ENCODE measurements around the gene HES3.

HES3 gene

DNA sequence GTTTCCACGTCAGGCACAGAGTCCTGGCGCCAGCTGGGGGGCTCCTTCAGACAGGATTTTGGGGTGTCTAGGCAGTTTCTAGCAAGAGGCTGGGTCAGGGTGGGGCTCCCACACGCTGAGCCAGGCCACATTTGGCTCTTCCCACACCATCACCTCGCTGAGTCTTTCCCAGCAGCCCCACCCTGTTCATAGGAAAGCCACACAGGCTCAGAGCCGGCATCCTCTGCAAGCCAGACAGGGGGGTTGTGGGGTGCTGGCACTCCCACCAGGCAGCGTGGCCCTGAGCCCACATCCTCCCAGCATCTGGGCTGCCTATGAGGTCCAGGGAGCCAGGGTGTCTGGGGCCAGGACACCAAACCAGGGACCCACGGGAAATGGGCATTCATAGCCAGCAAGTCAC, 19.7 kb downstream of the HES3 start:
- no peak for DNase-seq

DNA sequence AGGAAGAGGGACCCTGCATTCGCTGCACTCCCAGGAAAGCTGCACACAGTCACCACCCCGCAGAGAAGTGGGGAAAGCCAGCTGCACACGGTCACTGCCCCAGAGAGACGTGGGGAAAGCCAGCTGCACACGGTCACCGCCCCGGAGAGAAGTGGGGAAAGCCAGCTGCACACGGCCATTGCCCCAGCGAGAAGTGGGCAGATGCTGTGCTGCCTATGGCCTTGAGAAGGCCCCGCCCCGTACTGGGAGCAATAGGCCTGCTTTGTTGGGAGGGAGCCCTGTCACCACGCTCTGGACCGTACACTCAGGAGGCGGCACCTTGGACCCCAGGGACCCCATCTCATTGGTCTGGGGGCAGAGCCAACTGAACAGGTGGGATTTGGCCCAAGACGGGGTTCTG, 21.2 kb downstream of the HES3 start:
- no peak for DNase-seq

DNA sequence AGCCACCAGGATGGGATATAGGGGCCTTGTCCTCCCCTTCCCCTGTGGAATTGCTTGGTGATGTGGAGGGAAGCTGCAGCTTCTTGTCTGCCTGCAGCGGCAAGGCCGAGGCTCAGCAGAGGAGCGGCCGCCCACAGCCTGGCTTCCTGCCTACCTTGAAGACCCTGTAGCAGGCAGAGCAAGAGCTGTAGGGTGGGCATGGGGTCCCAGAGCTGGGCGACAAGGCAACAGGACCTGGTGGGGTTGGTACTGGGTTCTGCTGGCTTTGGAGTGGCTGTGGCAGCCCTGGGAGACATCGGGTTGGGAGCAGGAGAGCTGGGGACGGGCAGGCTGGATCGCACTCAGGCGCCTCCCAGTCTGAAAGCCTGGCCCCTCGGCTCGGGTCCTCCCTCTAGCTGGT, 22.7 kb downstream of the HES3 start:
- no peak for DNase-seq

DNA sequence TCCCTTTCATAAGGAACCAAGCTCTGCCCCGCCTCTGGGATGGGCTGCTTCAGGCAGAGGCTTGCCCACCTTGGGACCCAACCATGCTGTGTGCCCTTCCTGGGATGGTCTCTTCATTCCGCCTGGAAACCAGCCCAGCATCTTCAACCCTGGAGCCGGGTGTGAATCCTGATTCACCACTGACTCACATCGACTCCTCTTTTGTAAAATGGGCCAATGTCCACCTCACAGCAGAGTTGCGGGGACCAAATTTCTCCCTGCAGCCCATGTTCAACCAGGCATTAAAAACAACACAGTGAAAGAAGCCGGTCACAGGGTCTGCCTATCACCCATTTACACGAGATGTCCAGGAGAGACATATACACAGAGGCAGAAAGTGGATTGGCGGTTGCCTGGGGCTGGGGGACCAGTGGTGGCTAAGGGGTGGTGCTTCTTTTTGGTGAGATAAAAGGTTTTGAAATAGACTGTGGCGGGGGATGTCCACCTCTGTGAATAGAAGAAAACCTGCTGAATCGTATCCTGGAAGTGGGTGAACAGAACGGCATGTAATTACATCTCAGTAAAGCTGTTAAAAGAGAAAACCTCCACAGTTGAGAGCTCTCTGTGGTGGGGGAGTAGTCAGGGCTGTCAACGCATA, 23.8 kb downstream of the HES3 start:
- DNase-seq: no peak

DNA sequence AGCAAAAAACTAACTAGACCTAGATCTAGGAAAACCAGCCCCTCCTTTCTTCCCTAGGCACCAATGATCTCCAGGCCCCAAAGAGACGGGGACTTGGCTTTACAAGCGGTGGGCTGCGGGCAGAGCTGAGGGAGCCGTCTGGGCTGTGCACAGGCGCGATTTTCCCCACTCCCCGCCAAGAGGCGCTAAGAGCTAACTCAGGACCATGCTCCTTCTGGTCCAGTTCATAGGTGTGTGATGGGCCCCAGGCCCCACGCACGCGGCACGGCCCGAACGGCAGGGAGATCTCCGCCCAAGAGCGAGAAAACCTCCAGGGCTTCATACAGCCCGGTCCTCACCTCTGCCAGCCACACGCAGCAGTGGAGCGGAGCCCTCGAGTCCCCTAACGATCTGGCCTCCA, 24.4 kb downstream of the HES3 start:
- no peak for DNase-seq

DNA sequence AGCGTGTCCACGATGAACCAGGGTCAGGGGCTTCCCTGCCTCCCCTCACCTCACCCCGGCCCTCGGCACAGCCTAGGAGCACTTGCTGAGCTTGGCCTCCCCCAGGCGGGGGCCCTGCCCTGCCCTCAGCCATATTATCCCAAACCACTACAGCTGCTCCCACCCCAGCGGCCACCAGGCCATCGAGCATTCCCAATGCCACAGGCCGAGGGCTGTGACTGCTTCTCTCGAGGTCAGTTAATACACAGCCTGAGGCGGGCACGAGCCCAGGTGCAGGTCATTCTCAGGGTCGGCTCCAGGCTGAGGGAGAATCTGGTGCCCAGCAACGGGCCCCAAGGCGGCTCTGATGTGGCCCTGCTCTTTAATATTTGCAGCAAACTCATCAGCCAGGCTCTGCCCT, 25.3 kb downstream of the HES3 start:
- DNase-seq: no peak

DNA sequence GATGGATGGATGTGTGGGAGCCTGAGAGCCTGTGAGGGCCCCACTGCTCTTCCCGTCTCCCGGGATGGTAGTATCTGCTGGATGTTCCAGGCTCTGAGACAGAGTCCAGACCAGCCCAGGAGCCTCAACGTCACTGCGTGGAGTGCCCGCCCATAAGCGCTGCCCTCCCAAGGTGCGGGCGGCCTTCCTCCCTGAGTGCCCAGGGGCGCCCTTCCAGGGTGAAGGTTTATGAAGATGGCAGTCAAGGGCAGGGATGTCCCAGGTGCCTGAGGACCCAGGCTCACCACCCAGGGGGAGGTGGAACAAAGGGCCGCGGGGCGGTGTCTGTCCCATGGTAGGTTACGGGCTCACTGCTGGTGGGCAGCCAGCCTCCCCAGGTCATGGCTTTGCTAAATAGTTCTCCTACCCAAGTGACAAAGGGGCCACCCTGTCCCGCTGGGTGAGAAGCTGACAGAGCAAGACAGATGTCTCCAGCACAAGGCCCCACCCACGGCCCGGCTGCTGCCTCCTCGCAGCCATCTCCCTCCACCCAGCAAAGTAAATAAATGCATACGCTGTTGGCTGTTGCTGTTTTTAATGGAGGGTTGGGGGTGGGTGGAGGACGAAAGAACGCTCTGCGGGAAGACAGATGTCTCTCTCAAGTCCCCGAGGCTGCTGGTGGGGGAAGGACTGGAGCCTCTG, 25.9 kb downstream of the HES3 start:
- DNase-seq: no peak

DNA sequence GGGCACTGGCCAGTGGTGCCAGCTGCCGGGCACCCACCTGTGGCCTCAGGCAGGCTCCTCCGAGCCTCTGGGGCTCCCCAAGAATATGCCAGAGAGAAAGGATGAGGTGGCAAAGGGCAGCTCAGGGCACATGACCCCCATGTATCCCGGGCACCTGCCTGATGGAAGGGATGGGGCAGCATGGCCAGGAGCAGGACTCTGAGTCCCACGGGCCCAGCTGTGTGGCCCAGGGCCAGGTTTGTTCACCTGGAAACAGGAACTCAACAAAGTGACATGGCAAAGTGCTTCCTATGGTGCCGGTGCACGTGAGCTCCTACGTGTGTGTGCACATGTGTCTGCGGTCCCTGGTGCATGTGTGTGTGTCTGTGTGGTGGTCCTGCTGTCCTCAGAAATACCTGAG, 26.4 kb downstream of the HES3 start:
- DNase-seq: no peak

DNA sequence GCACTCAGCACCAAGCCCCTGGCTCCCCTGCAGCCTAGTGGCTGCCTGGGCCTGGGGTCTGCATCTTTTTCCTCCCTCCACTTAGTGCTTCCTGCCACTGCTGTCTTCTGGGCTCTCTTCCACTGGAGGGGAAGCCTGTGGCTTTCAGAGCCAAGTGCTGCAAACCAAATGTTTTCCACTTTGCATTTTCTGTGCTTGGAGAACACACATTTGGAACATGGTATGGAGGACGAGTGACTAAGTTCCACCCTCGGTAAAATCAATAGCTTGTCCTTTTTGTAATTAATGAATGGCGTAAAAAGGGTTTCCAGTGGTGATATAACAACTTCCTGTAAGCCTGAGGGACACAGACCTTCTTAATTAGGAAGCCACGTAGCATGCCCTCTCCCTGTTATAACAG, 27.0 kb downstream of the HES3 start:
- DNase-seq: no peak

DNA sequence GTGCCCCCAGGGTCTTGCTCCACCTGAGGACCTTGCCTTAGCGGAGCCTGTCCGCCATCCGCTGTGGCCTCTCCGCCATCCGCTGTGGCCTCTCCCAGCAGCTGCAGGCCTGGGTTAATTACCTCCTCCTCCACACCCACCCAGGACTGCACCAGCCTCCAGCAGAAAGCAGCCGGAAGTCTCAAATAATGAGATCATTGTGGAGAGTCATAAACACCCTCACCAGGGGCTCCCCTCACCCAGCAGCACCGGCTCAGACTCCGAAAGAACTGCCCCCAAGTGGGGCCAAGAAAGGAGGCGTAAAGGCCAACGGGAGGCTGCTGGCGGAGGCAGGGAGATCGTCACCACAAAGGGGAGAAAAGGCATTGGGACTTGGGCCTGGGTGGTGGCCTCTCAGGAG, 27.6 kb downstream of the HES3 start:
- DNase-seq: no peak

DNA sequence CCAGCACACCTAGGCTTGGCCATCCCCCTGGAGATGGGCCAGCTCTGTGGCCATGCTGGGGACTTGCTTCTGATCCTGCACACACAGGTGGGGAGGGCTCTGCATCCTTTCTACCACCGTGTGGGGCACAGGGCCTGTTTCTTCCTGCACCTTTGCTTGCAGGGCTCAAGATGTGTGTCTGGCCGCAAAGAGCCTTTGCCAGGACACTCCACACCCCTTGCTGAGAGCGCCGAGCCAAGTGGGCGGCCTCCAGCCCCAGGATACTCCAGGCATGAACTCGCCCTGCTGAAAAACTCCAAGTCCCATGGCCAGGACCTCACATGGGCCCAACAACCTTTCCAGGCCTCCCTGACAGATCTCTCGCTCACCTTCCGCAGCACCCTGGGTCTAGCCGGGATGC, 28.5 kb downstream of the HES3 start:
- no peak for DNase-seq

DNA sequence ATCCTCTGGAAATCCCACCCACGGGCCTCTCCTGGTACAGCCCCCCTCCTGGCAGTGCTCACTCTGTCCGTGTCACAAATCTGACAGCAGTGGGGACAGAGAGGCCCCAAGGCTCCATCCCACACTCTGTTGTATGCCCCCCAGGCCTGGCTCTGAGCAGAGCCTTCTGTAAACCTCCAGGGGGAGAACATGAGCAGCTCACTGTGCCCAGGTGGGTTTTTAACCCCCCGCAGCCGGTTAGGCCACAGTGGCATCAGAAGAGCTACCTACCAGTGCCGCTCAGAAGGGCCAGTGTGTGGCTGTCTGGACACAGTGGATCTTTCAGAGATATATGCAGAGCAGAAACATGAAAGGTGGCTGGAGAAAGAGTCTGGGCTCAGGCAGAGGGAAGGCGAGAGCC, 28.9 kb downstream of the HES3 start:
- no peak for DNase-seq

DNA sequence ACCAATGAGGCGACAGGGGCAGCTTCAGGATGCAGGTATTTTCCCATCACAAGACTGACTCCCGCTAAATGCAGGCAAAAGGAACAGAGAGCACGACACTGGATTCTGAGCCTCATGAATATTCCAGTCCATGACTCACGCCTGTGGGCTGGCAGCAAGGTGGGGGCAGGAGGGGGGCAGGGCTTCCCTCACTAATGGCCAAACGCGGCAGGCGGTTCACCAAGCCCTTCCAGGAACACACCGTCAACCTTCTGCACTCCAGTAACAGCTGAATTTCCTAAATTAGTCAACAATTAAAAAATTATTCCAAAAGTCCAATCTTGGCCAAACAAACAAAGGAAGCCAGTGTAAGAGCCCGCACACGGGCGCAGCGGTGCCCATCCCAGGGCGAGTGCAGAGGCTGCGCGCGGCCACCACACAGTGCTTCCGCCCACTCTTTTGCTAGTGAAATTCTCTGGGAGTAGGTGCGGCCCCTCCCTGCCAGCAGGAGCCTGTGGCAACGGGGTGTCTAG, 29.5 kb downstream of the HES3 start:
- DNase-seq: no peak

DNA sequence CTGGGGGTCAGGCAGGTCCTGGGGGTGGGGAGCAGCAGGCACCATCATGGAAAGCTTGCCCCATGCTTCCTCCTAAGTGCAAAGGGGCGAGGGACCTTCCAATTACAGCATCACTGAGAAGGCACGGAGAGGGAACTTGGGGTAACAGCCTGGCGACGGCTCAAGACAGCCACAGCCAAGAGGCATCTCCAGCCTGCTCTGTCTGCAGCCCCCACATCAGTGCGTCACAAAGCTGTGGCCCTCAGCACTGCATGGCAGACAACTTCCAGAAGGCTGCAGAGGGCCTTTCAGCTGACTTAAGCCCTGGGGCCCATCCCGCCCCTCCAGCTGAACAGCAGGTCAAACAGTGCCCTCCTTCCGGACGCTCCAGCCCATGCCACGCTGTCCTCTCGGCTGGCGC, 30.1 kb downstream of the HES3 start:
- DNase-seq: no peak

DNA sequence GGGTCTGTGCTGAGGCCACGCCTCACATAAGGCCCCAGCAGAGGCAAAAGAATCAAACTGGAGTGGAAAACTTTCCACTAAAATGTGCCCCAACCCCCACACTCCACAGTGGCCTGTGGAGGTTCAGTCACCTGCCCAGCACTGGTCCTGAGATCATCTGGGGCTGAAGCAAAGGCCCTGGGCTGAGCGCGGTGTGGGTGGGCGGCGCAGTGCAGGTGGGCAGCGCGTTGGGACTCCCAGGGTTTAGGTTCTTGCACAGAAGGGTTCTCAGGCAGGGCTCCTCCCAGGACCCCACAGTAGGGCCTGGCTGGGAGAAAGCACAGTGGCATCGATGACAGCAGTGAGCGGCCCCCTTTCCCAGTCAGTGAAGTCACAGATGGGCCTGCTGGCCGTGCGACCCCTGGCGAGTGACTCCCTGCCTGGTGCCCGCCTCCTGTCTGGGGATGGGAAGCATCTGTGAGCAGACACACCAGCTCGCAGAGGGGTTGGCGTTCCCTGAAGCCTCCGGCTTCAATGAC, 30.7 kb downstream of the HES3 start:
- no peak for DNase-seq

DNA sequence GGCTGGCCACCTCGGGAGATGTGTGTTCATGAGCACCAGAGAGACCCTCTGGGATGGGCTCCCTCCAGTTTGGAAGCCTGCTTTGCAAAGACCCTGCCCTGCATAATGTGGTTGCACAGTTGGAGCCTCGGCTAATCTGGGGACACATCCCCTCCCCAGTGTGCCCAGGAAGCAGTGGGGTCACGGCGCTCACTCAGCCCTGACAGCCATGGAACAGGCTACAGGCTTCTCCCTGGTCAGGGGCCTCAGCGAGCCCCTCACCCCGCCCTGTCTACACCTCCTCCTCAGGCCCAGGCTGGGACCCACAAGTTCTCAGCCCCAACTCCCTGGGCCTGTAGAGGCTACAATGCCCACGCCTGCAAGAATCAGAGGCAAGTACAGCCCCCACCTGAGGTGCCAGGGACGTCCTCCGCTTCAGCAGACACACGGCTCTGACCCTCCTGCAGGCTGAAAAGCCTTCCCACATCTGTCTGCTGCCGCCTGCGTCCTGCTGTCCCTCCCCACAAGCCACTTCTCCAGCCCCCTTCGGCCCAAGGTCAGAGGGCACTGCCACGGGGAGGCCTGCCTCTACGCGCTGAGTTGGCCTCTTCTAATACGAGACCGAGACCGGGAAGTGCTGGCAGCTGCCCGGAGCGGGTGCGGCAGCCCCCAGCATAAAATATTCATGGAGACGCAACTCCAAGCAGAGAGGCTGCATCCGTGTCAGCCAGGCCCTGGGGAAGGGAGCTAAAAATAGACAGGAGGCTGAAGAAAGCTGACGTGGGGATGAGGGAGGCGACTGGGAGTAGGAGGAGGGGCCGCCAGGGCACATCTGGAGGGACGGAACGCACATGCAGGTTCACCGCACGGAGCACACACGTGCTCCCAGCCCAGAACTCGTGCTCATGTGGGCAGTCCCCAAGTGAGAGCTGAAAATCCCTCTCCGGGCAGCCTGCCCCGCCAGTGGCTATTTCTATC, 32.1 kb downstream of the HES3 start:
- DNase-seq: no peak

DNA sequence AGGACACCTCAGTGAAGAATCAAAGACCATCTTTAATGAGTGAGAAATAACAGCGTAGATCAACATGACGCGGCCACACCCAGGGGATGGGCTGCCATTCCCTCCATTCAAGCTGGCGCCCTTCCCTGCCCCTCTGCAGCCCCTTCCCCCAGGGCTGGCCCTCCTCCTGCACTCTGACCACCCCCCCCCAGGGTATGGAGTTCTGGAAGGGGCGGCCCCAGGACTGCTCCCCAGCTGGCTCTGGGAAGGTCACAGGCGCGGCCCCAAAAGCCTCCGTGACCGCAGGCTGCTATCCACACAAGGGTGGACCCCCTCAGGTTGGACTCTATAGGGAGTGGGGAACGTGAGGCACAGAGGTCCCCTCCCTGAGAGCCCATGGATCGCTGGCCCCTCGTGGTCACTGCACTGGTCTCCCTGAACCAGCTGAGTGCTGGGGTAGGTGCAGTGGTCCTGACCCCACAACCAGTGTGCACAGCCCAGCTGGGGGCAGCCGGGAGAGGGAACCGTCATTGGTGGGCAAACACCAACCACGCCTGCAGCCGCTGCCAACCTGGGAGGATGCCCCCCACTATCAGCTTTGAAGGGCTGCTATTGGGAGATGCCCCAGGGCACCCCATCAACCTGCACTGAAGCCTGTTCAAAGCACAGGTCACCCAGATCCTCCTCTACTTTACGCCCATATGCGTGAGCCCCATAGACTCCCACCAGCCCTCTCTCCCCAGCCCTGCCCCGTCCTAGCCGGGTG, 33.0 kb downstream of the HES3 start:
- DNase-seq: no peak

DNA sequence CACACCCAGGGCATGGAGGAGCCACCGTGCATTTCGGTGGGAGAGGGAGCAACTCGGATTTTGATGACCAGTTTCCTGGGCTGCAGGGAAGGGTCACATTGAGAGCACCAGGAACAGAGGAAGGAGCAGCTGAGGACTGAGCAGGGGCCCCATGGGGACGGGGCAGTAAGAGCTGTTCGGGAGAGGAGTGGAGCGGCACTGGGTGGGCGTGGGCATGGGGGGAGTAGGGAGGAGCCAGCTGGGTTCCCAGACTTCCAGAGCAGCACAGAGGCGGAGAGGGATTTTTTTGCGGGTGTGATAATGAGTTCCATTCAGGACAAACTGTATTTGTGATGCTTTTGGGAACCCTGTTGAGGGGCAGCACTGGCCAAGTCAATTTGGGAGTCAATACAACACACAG, 34.3 kb downstream of the HES3 start:
- no peak for DNase-seq

DNA sequence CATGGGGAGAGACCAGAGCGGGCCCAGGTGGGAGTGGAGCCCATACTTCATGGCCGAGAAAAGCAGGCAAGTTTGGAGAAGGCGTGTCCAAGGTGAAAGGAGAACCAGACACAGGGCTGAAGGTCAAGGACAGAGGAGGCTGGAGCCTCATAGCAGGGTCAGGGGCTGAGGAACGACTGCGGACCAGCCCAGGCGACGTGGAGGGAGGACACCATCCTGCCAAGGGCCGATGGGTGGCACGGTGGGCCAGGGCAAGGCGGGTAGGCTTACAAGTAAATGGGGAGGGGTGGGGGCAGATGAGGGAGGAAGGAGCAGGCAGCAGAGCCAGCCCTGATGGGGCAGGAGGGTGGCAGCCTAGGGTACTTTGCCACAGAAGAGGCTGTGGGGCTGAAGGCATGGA, 35.1 kb downstream of the HES3 start:
- DNase-seq: no peak

DNA sequence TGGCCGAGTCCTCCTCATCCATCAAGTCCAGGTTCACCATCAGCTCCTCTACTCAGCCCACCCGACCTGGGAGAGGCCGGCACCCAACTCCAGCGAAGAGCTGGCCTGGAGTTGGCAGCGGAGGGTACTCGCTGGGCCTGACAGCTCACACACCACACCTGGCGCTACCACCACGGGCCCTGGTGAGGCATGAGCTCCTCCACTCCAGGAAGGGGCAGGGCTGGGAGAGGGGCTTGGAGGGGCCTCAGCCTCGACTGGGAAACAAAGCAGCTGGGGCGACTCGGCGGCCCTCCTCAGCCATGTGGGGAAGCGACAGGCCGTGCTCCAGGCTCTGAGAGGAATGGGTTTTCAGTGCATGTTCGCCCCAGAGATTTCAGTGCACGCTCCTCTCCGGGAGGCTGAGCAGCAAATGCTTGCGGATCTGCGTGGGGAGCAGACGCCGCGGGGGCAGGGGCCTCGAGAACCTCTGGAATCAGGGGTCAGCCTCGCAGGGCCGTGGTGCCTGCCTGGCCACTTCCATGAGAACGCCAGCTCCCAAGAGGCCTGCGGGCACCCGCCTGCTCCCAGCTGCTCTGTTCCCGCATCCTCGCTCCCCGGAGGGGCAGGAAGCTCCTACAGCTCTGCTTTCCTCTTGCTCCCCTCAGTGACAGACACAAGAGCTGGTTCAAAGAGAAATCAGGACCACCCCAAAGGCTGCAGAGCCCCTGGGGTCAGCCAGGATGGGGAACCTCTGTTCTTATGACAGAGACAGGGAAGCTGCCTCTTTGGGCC, 35.8 kb downstream of the HES3 start:
- DNase-seq: no peak

DNA sequence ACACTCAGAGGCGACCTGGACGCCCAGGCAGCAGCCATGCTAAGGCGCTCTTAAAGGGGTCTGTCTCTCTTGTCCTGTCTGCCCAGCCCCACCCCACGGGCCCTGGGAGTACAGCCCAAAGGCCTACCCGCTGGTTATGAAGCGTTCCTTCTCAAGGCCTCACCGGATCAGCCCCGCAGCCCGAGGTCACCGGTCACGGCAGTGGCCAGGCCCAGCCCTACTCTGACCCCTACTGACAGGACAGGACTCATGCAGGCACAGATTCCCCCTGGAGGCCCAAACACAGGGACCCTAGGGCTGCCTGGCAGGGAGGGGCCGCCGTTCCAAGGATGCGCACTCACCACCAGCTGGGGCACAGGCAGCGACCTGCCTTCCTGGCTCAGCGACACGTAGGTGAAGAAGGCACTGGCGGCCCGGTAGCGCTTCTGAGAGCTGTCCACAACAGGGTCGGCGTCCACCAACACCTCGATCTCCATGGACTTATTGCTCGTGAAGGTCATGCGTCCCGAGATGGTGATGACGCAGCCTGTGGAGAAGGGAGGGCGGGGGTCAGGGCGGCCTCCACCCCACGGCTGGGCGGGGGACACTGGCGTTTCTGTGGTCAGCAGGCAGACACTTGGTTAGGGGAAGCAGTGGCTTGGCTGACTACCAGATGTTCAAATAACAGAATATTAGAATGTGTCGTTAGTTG, 36.9 kb downstream of the HES3 start:
- DNase-seq: peak in 2 of 4 experiments; percentile 6 to 14

Data from suppressor macrophage (primary cell).